ENCODE data around the gene NFS1. TPM values are rescaled to one million over a fixed set of nuclear protein-coding genes. Genes with fewer than 3 reads are reported as not detected.

Gene NFS1
- total and polyA plus RNA-seq, 2 experiments from 2014 or later, result 38.1 to 48.5 TPM

- H3K27me3 ChIP-seq, result no peaks in the 10 kb centered on the region
- H3K9me2 ChIP-seq (replicated peaks; ENCODE audit: insufficient read depth), result no peaks in the 10 kb centered on the region
- H3K27ac ChIP-seq, result no peak overlapping the region
- 96% methylated on average over 2 of the region's 2 CpGs for WGBS (ENCODE audit: low lambda C conversion rate, missing lambda C conversion rate)
- H4K20me1 ChIP-seq (ENCODE audit: insufficient read depth, poor library complexity, severe bottlenecking), result peaks cover 99% of the 10 kb centered on the region
- peak overlapping the region; percentile 7 for H3K4me2 ChIP-seq
- H3K9me3 ChIP-seq (ENCODE audit: low read depth), result no peaks in the 10 kb centered on the region
- H3K36me3 ChIP-seq (replicated peaks; ENCODE audit: insufficient read depth, low read depth), result peaks cover 6% of the 10 kb centered on the region
- no peak overlapping the region for H2AFZ ChIP-seq
- H3K4me1 ChIP-seq (ENCODE audit: insufficient read depth), result peaks cover 13% of the 10 kb centered on the region
- no peak for DNase-seq (ENCODE audit: low spot score)
- peaks cover 100% of the 10 kb centered on the region for H3K79me2 ChIP-seq
- TF ChIP-seq, protein P1, sequence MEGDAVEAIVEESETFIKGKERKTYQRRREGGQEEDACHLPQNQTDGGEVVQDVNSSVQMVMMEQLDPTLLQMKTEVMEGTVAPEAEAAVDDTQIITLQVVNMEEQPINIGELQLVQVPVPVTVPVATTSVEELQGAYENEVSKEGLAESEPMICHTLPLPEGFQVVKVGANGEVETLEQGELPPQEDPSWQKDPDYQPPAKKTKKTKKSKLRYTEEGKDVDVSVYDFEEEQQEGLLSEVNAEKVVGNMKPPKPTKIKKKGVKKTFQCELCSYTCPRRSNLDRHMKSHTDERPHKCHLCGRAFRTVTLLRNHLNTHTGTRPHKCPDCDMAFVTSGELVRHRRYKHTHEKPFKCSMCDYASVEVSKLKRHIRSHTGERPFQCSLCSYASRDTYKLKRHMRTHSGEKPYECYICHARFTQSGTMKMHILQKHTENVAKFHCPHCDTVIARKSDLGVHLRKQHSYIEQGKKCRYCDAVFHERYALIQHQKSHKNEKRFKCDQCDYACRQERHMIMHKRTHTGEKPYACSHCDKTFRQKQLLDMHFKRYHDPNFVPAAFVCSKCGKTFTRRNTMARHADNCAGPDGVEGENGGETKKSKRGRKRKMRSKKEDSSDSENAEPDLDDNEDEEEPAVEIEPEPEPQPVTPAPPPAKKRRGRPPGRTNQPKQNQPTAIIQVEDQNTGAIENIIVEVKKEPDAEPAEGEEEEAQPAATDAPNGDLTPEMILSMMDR (IDR thresholded peaks at IDR 0.05; ENCODE audit: poor library complexity), result no peak
- TF ChIP-seq EZH2 (IDR thresholded peaks at IDR 0.05; ENCODE audit: borderline replicate concordance) (no peak), EZH2phosphoT487 (IDR thresholded peaks at IDR 0.05; ENCODE audit: low read depth, severe bottlenecking, unreplicated experiment) (no peak)
- no peak overlapping the region for H3K4me3 ChIP-seq
These were observed 30.9 kb upstream of the NFS1 start for GRCh38 chr20:35729836-35730582.

DNA sequence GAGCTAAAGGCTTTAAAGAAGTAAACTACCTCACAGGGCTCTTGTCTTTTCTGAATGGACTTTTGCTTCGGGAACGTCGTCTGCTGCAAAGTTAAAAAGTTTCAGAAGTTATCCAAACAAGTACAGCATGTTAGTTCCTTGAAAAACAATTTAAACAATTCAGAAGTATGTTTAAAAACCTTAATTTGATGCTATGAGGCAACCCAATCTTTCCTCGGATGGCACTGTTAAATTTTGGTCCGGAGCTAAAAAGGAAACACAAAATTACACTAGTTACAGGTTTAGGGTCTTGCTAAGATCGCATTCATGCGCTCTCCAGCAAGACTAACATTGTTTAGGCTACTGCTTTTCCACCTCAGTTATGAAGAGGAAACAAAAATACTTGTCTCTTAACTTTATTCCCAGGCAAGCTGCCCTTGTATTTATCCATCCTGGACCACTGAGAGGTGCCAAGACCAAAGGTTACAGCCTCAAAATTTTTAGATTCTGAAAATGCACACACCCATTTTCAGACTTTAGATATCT lies 30.2 kb upstream of the NFS1 start:
- no peak overlapping the region for H3K4me3 ChIP-seq
- no peaks in the 10 kb centered on the region for H3K9me2 ChIP-seq (replicated peaks; ENCODE audit: insufficient read depth)
- no peak overlapping the region for H3K4me2 ChIP-seq
- DNase-seq (ENCODE audit: low spot score), result no peak
- no peaks in the 10 kb centered on the region for H3K27me3 ChIP-seq
- H3K4me1 ChIP-seq (ENCODE audit: insufficient read depth), result peaks cover 6% of the 10 kb centered on the region
- H3K9me3 ChIP-seq (ENCODE audit: low read depth), result no peaks in the 10 kb centered on the region
- H3K79me2 ChIP-seq, result peaks cover 100% of the 10 kb centered on the region
- H2AFZ ChIP-seq, result no peak overlapping the region
- 93% methylated on average over 7 of the region's 7 CpGs for WGBS (ENCODE audit: low lambda C conversion rate, missing lambda C conversion rate)
- H4K20me1 ChIP-seq (ENCODE audit: insufficient read depth, poor library complexity, severe bottlenecking), result peaks cover 99% of the 10 kb centered on the region
- peaks cover 6% of the 10 kb centered on the region for H3K36me3 ChIP-seq (replicated peaks; ENCODE audit: insufficient read depth, low read depth)
- no peak for TF ChIP-seq EZH2phosphoT487 (IDR thresholded peaks at IDR 0.05; ENCODE audit: low read depth, severe bottlenecking, unreplicated experiment)
- TF ChIP-seq EZH2 (IDR thresholded peaks at IDR 0.05; ENCODE audit: borderline replicate concordance), result no peak
- no peak overlapping the region for H3K27ac ChIP-seq

DNA sequence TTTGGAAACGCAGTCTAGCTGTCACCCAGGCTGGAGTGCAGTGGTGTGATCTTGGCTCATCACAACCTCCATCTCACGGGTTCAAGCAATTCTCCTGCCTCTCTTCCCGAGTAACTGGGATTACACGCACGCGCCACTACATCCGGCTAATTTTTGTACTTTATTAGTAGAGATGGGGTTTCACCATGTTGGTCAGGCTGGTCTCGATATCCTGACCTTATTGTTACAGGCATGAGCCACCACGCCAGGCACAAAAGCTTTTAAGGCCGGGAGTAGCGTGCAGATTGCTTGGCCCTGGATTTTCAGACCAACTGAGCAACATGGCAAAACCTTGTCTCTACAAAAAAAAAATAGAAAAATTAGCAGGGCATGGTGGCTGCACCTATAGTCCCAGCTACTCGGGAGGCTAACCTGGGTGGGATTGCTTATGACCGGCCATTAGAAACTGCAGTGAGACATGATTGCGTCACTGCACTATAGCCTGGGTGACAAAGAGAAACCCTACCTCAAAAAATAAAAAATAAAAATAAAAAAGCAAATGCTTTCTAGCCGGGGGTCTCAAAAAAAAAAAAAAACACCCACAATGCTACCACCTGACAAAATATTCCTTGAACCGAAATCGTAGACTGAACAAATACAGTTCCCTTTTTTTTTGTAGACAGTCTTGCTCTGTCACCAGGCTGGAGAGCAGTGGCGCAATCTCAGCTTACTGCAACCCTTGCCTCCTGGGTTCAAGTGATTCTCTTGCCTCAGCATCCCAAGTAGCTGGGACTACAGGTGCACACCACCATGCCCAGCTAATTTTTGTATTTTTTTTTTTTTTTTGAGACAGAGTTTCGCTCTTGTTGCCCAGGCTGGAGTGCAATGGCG lies 27.9 kb upstream of the NFS1 start:
- Histone ChIP-seq H3K36me3 (replicated peaks; ENCODE audit: insufficient read depth, low read depth) (peaks cover 11% of the 10 kb centered on the region), H3K27ac (no peak overlapping the region), H4K20me1 (ENCODE audit: insufficient read depth, poor library complexity, severe bottlenecking) (peaks cover 99% of the 10 kb centered on the region), H3K9me3 (ENCODE audit: low read depth) (no peaks in the 10 kb centered on the region), H2AFZ (no peak overlapping the region), H3K9me2 (replicated peaks; ENCODE audit: insufficient read depth) (no peaks in the 10 kb centered on the region), H3K27me3 (no peaks in the 10 kb centered on the region), H3K4me1 (ENCODE audit: insufficient read depth) (no peaks in the 10 kb centered on the region), H3K4me3 (no peak overlapping the region), H3K79me2 (peaks cover 100% of the 10 kb centered on the region), H3K4me2 (no peak overlapping the region)
- WGBS (ENCODE audit: low lambda C conversion rate, missing lambda C conversion rate), result 97% methylated on average over 19 of the region's 20 CpGs
- TF ChIP-seq, protein P1 (IDR thresholded peaks at IDR 0.05; ENCODE audit: poor library complexity), result no peak
- TF ChIP-seq EZH2phosphoT487 (IDR thresholded peaks at IDR 0.05; ENCODE audit: low read depth, severe bottlenecking, unreplicated experiment) (no peak), EZH2 (IDR thresholded peaks at IDR 0.05; ENCODE audit: borderline replicate concordance) (no peak)
- no peak for DNase-seq (ENCODE audit: low spot score)
